HG02884 (cell line): ENCODE measurements around the gene MAP2K5.

Experiments used
- ATAC-seq: cut with Tn5 transposase; IDR thresholded peaks from one replicate; pipeline ENCODE4 v1.9.1; 2021; ENCODE audit warnings: mild to moderate bottlenecking, moderate library complexity; ENCODE audit not compliant: unreplicated experiment

The MAP2K5 gene

DNA sequence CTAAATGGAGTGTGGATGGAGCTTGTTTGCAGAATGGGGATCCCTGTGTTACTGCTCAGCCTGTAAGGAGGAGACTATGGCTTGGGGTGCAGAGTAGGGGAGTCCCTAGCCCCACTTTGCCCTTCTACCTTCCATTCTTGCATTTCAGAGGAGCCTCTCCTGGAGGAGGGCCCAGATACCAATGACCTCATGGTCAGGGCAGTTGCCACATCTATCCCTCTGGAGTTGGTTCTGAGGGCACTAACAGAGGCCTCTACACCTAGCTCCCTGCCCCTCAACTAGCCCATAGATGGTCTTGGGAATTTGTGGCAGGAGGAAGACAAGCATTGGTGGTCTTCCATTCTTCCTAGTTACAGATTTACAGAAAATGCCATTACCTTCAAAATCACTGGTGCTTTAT is 288.9 kb downstream of the MAP2K5 start:
- no peak for ATAC-seq

DNA sequence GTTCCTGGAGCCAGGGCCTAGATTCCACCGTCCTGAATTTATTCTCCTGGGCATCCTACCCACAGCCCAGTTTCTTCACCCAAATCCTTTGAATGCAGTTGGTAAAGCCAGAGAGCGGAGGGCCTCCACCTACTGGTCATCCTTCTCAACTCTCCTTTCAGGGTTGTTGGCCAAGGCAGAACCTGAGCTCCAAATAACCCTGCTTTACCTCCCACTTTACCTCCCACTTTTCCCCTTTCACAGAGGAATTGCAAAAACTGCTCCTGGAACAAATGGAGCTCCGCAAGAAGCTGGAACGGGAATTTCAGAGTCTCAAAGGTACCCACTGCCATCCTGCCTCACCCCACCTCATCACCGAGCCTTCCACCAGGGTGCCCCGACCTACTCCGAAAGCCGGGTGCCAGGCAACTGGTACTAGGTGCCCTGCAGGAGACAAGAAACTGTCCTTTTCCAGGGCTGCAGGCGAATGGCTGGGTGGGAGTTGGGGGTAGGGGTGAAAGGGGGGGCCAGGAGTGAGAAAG is 289.6 kb downstream of the MAP2K5 start:
- ATAC-seq = no peak

DNA sequence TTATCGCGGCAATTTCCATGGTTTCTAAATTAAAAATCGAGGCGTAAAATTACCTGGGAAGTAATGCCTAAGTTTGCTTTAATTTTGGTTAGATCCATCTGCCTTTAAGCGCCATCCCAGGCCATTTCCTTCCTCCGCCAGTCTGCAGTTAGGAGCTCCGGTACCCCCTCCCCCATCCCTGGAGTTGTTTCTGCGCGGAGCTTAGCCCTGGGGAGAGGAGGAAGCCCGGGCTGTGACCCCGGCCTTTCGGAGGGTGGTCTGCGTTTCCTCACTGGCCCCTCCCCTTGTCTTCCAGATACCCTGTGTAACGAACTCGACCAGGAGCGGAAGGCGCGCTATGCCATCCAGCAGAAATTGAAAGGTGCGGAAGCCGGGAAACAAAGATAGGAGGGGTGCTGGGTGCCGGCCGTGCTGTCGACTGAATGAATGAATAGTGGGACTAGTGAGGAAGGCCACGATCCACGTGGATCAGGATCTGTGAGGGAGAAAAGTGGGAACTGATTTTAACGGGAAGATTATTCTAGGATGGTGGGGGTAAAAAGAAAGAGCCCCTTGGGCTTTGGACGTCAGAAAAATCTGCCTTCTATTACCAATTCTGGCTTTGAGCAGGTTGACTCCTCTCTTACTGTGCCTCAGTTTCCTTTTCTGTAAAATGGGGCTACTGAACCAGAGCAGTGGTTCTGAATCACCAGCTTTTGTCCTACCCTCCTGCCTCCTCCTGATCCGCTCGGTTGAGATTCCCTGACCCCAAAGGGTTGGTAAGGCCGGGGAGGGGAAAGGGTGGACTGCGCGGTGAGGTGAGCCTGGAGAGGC is 290.6 kb downstream of the MAP2K5 start:
- no peak for ATAC-seq

DNA sequence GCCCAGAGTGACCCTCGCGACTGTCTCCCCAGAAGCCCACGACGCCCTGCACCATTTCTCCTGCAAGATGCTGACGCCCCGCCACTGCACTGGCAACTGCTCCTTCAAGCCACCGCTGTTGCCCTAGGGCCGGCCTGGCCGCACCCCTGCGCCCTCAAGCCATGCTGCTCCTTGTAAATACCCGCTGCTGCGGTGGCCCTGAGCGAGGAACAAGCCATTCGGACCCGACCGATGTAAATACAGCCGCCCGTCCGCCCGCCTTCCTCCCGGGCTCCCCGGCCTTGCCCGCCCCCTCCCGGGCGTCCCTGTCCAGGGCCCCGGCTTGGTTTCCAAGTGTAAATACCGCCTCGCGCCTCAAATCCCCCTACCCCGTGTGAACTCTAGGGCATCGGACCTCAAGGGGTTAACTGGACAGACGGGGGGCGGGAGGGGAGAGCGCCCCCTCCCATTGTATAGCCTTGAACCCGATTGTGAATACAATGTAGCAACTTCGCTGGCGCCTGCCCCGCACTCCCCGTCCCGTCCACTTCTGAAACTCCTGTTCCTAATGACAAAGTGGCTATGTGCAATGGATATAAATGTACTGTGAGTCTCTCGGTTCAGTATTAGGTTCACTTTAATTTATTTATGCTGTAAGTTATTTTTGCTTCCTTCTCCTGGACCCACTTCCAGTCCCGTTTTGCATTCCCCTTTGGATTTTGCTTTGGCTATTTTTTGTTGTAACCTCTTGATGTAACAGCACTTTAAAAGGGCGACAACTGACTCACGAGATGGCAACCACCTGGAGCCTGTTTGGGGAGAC is 291.4 kb downstream of the MAP2K5 start:
- no peak for ATAC-seq

DNA sequence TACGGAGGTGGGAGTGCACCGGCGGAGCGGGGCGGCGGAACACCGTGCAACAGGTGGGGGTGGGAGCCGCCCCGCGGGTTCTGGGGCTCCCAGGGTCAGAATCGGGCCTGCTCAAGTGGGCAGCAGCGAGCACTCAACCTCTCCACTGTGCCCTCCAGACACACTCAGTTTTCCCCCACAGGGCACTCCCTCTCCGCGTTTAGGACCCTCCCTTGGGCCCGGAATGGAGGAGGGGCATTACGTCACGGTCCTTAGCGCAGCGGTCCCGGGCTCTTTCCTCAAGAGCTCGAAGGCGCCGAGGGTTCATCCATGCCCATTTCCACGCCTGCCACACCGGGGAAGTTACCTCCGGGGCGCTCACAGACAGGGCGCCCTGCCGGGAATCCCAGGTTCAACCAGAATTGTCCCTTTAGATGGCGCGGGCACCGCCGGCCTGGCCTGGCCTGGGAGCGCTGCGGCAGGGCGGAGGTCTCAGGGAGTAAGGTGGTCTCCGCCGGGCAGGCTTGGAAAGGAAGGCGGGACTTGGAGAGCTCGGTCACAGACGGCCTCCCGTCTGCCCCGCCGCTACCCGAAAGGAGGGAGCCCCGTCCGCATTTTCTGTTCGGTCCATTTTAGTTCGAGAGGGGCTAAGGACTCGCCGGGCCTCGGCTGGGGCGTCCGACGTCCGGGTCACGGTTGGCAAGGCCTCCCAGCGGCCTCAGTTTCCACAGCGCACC is 292.2 kb downstream of the MAP2K5 start:
- ATAC-seq = no peak

DNA sequence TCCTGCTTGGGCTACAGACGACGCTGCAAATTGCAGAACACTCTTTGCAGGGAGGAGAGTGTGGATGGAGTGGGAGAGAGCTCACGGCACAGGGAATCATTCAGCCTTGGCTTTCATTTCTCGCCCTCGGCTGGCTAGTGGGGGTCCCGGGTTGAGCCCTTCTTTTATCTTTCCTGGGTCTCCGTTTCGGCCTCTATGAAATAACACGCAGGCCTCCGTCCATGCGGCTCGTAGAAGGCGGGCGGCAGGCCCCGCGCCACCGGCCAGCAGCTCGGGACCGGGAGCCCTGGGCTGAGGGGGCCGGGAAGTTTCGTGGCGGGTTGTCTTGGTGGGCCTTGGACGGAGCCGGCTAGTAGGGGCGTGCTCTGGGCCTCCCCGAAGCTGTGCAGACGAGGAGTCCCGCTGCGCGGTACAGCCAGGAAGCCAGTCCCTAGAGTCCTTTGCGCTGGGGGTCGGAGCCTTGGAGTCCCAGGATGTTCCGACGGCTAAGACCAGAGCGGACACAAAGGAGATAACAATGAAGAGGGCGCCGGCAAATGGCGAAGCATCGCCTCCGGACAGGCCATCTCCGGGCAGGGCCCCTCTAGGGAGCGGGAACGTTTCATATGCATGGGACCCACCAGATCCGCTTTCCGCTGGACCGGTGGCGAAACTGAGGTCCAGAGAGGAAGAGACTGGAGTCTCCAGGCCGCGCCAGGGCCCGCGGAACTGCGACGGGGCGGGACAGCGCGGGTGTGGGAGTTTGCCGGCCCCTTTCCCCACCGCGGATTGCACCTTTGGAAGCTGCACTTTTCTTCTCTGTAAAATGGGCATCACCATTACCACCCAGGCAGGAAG is 293.0 kb downstream of the MAP2K5 start:
- no peak for ATAC-seq

DNA sequence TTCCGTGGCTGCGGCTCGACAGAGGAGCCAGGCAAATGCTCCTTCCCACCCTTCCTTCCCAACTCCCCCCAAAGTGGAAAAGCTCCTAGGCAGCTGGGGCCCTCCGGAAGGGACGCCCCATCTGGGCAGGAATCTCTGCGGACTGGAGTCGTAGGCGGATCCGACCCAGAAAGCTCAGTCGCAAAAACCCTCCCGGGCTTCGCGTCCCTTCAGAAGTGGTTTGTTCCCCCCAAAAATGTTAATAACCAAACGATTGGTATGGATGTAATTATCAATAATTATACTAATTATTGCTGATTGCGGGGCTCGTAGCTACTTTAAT is 293.6 kb downstream of the MAP2K5 start:
- ATAC-seq = no peak

DNA sequence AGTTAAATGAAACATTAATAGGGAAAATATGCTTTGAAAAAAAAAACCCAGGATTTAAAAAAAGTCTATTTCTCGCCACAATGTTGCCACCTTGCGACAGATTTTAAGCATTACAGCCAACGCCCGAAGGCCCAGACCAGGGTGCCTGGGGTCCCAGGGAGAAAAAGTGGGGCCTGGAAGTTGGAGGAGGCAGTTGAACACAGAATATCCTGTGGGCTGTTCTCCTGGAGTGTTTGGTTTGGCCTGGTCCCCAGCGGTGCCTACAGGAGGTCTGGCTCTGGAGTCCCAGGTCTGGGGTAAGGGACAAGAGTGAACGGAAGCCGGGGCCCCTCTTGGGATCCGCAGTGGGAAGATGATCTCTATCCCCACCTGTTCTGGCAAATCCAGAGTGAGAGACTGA is 294.0 kb downstream of the MAP2K5 start:
- no peak for ATAC-seq

DNA sequence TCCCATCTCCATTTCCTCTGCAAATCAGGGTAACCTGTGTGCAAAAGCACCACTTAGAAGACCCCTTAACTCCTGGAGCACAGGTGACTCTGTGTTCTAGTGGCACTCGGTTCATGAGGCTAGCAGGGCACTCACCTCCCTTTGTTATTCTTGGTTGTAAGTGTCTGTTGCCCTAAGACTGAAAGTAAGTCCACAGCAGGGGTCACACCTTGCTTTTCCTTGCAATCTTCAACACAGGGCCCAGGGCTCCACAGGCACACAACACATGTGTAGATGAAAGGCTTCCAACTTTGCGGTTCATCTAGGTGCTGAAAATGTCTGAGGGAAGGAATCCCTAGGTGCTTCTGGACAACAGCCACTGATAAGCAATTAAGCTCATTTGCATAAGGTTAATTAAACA is 294.5 kb downstream of the MAP2K5 start:
- ATAC-seq = no peak

DNA sequence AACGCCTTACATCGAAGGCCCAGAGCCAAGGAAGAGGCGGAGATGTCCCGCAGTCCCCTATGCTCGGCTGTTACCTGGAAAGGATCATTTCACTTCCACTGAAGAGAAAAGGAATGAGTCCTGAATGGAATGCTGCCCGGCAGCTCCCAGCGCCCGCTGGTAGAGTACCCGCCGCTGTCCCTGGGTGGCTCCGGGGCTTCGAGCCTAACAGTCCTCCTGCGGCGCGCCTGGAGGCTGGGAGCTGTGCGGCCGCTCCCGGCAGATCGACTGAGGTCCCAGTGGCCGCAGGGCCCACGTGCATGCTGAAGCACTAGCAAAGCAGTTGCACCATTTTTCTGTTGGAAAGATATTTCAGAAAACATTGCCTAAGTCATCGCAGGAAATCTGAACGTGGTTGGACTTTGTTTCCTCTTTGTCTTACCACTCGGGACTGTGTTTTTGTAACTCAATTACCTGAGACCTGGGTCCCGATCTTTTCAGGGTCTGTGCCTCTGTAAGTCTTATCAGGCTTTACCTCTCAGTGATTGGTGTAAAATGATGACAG is 296.4 kb downstream of the MAP2K5 start:
- no peak for ATAC-seq

DNA sequence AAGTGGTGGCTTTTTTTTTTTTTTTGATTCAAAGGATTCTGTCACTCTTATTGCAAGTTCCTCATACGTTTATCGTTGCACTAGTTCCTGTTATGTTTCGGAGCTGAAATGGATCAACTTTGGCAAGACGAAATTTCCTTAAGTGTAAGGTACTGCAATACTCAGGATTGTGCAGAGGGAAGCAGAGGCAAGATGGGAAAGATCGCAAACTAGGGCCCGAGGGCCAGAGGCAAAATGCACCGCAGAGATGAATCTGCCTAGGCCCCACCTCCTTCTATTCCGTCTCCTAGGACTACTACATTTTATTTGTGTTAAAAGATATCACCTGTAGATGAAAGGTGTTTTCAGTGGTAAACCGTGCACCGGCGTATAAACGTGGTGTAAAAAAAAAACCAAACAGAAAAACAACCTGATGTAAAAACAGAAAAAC is 297.0 kb downstream of the MAP2K5 start:
- no peak for ATAC-seq

DNA sequence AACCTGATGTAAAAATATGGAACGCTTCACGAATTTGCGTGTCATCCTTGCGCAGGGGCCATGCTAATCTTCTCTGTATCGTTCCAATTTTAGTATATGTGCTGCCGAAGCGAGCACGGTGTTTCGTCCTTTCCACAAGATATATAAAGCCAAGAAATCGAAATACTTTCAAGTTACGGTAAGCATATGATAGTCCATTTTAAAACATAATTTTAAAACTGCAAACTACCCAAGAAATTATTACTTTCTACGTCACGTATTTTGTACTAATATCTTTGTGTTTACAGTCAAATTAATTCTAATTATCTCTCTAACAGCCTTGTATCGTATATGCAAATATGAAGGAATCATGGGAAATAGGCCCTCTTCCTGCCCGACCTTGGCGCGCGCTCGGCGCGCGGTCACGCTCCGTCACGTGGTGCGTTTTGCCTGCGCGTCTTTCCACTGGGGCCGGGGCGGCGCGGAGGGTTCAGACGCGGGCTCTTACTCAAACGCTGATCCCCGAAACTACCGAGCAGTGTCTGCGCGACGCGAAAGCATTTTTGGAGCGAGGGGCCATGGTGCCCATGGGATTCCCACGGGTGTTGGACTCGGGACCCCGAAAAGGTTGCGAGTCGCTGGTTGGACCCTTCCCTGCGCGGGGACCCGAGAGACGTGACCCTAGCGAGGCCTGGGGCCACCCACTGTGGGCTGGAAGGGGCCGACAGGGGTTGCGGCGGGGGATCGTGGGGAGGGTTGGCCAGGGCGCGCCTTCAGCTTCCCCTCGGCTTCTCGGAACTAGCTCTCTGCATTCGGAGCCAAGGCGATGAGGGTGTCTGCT is 297.6 kb downstream of the MAP2K5 start, which contains the start of gene RNU6-1:
TSS of gene RNU6-1 (minus strand) at position 117 of the 820 bp plus-strand sequence.
- peak; percentile 79 for ATAC-seq

DNA sequence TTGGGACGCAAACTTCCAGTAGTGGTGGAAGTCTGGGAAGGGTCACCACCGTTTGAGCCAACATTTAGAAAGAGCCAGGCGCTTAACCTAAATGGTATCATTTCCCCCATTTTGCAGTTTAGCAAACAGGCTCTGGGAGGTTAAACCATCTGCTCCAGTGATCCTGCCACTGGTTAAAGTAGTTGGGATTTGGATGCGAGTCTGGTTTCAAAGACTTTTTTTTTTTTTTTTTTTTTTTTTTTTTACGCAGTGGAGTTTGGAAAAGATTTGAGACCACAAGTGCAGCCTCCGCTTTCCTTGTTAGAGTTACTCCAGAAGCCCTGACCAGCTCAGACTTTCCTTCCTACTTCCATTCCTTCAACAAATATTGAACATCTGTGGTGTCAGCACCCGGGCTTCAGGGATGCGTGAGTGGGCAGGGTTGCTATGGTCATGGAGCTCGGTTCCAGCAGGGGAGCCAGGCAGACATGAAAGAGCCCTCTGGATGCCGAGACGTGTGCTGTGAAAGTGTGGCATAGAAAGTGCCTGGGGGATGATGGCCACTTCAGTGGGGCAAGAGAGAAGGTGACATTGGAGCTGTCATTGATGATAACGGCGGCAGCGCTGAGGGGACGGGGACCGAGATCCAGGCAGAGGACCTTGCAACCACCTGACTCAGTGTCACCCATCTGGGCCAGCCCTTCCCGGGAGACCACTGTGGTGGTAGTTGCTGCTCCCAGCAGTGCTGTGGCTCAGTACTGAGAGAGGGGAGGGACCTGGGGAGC is 298.4 kb downstream of the MAP2K5 start:
- ATAC-seq = no peak

DNA sequence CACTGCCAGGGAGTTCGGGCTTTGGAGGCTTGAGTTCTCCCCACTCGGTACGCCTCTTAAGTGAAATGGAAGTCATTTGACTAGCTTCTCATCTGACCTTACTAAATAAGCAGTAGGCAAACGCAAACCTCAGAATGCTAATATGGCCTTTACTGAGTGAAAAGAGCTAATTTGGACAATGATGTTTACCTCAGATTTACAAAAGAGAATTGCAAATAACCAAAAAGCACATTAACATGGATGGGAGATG is 298.9 kb downstream of the MAP2K5 start:
- ATAC-seq = no peak

DNA sequence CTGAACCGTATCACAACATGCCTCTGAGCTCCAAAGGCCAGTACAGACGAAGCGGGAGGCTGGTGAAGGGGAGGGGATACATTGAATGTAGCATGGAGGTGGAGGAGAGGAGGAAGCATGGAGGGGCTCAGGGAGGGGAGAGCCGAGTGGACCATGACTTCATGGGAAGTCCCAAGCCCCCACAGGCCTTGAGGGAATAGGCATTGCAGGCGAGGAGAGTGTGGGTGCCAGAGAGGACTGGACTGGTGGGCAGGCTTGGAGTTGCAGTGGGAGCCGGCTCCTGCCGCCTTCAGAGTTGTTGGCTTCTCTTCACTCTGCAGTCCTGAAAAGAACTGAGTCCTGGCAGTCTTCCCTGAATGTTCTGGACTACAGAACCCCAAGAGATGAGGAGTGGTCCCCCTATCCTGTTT is 300.6 kb downstream of the MAP2K5 start:
- ATAC-seq = no peak

DNA sequence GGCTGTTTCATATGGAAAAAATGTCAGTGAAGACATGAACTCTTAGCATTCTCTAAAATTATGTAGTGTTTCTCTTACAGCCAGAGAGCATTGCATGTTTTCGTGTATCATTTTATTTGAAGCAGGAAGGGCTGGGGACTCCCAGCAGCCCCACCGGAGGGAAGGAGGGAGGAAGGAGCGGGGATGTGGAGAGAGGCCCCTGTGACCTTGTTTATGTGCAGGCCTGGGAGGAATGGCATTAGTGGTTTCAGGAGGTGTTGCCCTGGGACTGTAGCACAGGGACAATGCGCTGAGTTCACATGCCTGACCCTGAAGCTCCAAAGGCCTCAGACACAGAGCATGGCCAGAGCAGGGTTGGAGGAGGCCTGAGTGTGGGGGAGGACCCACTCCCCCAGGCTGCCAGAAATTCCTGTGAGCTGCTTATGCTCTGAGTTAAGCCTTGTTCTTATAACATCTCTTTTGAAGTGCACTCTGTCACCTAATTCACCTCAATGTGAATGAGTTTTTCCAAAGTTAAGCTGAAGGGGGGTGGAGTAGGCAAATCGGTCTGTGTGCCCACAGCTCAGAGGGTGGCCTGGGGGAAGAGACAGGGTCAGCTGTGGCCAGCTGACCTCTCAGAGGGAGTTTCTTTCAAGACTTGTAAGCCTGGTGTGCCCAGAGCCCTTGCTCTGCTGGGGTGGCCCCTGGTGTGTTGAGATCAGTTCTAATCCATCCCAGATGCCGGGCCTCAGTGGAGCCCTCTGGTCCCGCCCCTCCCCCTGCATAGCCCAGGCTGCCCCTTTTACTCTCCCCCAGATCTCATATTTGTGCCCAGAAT is 301.3 kb downstream of the MAP2K5 start:
- no peak for ATAC-seq

DNA sequence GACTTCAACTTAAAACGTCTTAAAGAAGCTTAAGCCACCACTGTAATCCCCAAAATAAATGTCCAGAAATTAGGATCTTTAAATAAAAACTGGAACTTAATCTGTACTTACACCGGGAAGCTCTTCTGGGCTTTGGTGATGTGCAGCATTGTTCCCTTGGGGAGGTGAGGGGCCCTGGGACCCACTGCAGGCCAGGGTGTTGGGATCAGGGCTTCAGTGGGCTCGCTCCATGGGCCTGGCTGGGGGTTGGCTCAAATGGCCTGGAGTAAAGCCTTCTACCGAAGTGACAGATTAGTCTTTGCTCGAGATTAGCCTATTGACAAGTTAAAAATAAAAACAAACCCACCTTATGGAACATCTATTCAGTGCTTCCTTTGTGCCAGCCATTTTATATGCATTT is 303.5 kb downstream of the MAP2K5 start:
- ATAC-seq = no peak

DNA sequence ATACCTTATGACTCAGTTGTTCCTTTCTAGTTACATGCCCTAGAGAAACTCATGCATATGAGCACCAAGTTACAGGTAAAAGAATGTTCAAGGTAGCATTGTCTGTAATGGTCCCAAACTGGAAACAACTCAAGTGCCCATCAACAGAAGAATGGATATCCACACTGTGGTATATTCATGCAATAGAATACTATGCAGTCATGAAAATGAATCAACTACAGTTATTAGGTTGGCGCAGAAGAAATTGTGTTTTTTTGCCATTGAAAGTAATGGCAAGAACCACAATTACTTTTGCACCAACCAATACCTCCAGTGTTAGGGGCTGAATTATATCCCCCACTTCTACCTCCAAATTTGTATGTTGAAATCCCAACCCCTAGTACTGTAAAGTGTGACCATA is 307.0 kb downstream of the MAP2K5 start:
- no peak for ATAC-seq
